GM12878 (cell line): ENCODE measurements around the gene ZDHHC1. TPM values are rescaled to one million over a fixed set of nuclear protein-coding genes. Genes with fewer than 3 reads are reported as not detected.

ENCODE experiments used
- CTCF ChIP-seq, 3 experiments: IDR thresholded peaks in 2 of 3; conservative IDR thresholded peaks in 1 of 3; 2 replicates each; pipeline ENCODE4 v1.5.1; 2011; ENCODE audit warnings: low read depth in 3 of 3, low read length in 3 of 3, mild to moderate bottlenecking in 3 of 3, control low read depth in 2 of 3, moderate library complexity in 2 of 3, inconsistent platforms in 1 of 3, mixed read lengths in 1 of 3; ENCODE audit not compliant: control insufficient read depth in 2 of 3, insufficient read depth in 1 of 3; ENCODE audit errors: extremely low read depth in 1 of 3
- GABPA ChIP-seq: IDR thresholded peaks from 2 replicates; pipeline ENCODE4 v1.6.1; 2014; ENCODE audit warnings: antibody characterized with exemption, low read depth, mild to moderate bottlenecking, inconsistent platforms
- NRF1 ChIP-seq: conservative IDR thresholded peaks from 2 replicates; pipeline ENCODE4 v1.6.1; 2011; ENCODE audit warnings: mild to moderate bottlenecking, low read depth, low read length, improper control_type of control experiment
- RB1 ChIP-seq: fragments of 450-650 bp; formaldehyde crosslinking; IDR thresholded peaks from 2 replicates; pipeline ENCODE4 v1.6.1; 2017; ENCODE audit warnings: mild to moderate bottlenecking, borderline replicate concordance
- YY1 ChIP-seq: IDR thresholded peaks from 2 replicates; pipeline ENCODE4 v1.6.1; 2011; ENCODE audit warnings: low read depth, mild to moderate bottlenecking, low read length
- ZNF687 ChIP-seq: fragments of 450-650 bp; IDR thresholded peaks from 2 replicates; pipeline ENCODE4 v1.6.1; 2017; ENCODE audit warnings: mild to moderate bottlenecking, moderate library complexity
- ZSCAN29 ChIP-seq: fragments of 450-650 bp; IDR thresholded peaks from 2 replicates; pipeline ENCODE4 v1.6.1; 2017; ENCODE audit warnings: mild to moderate bottlenecking, moderate library complexity
- polyA plus RNA-seq, 11 experiments: library from polyadenylated mRNA; depleted of rRNA in 4 of 11; unstranded in 6 of 11; stranded (reverse) in 5 of 11; fragments of >200 nt; fragmentation: Nextera tagmentation in 4 of 11; fragmentation: Illumina TruSeq in 1 of 11; extraction: Ambion mirVana in 4 of 11; extraction: Trizol in 1 of 11; gene quantifications; 1 replicate in 1 of 11; 2 replicates in 10 of 11; pipeline versions ENCODE4 v1.2.1 to v1.2.3, GENCODE V29; 2011 to 2016; ENCODE audit warnings: inconsistent platforms in 2 of 11, missing spikeins in 2 of 11, low read depth in 1 of 11
- total RNA-seq, 4 experiments: library from RNA; depleted of rRNA in 3 of 4; stranded (reverse); fragments of >200 nt in 3 of 4; fragmentation: Illumina TruSeq in 1 of 4; extraction: Trizol in 1 of 4; gene quantifications; 2 replicates each; pipeline versions ENCODE4 v1.2.1 to v1.2.3, GENCODE V29; 2013 to 2021

ZDHHC1 gene
- total and polyA plus RNA-seq, 10 of the 15 experiments (the other 5 are each of a cell fraction or from before 2014, with no cell fraction given) = 0.07 to 1.2 (median 0.66) TPM; not detected in 2

- no peak for TF ChIP-seq CTCF (IDR thresholded peaks at IDR 0.05 in 2 of 3, conservative IDR thresholded peaks at IDR 0.05 in 1 of 3; ENCODE audit: control insufficient read depth in 2 of 3, extremely low read depth in 1 of 3, insufficient read depth in 1 of 3, low read depth in 3 of 3, low read length in 3 of 3)
- TF ChIP-seq YY1 = no peak
- no peak for TF ChIP-seq ZSCAN29
- no peak for TF ChIP-seq RB1
- TF ChIP-seq GABPA = no peak
- no peak for TF ChIP-seq ZNF687
- no peak for TF ChIP-seq NRF1
These were observed 15.7 kb upstream of the ZDHHC1 start (continued) for GRCh38 chr16:67431775-67432505.
